ENCODE results near the gene DNAL1. TPM values are rescaled to one million over a fixed set of nuclear protein-coding genes. Genes with fewer than 3 reads are reported as not detected.

DNAL1 gene, protein sequence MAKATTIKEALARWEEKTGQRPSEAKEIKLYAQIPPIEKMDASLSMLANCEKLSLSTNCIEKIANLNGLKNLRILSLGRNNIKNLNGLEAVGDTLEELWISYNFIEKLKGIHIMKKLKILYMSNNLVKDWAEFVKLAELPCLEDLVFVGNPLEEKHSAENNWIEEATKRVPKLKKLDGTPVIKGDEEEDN
- total RNA-seq, result 2.0 and 4.2 TPM in 2 replicates

DNA sequence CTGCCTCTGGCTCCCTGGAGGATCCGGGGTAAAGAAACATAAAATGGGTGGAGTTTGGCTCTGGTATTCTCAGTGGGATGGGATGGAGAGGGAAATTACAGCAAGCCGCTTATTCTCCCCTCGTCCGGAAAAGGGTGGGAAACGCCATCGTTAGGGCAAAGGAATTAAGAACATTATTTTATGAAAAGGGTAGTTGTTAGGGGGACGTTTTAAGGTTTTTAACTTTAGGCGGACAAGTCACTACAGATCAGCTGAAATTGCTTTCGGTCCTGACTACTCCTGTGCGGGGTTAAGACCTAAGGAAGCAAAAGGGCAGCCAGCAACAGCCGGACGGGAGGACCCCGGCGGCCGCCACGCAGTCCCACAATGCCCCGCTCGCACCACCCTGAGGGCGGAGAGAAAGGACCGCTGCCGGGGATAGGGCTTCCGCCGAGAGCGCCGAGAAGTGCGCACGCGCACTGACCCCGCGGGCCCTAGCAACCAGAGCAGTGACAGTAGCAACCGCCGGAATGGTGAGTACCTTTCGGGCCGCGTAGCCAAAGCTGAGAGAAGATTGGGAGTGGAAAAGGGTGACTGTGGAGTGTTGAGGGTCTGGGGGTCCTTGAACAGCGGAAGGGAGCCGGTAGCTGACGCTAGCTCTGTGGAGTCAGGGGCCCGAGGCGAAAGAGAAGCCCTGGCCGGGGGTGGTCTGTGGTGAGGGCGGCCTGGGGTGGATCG is at the start of gene DNAL1:
DNAL1 (plus strand) TSS at position 456 of the 717 bp plus-strand sequence; CDS start at position 510, 54 bp downstream.

DNA sequence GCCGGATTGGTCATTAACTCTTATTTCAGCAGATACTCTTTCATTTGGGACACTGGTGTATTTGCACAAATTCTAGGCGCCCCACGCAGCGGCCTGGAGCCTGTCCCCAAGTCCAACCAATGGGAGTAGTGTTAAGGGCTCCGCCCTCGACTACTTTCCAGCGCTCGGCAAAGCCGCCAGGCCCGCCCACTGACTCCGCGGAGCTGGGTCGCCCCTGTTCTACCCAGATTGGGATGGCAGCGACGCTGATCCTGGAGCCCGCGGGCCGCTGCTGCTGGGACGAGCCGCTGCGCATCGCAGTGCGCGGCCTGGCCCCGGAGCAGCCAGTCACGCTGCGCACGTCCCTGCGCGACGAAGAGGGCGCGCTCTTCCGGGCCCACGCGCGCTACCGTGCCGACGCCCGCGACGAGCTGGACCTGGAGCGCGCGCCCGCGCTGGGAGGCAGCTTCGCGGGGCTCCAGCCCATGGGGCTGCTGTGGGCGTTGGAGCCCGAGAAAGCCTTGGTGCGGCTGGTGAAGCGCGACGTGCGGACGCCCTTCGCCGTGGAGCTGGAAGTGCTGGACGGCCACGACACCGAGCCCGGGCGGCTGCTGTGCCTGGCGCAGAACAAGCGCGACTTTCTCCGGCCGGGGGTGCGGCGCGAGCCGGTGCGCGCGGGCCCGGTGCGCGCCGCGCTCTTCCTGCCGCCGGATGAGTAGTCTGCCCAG is 32.3 kb upstream of the DNAL1 start, which contains the start of gene ACOT6:
ACOT6 (plus strand) TSS at position 179 of the 707 bp plus-strand sequence; CDS start at position 234, 55 bp downstream.

DNA sequence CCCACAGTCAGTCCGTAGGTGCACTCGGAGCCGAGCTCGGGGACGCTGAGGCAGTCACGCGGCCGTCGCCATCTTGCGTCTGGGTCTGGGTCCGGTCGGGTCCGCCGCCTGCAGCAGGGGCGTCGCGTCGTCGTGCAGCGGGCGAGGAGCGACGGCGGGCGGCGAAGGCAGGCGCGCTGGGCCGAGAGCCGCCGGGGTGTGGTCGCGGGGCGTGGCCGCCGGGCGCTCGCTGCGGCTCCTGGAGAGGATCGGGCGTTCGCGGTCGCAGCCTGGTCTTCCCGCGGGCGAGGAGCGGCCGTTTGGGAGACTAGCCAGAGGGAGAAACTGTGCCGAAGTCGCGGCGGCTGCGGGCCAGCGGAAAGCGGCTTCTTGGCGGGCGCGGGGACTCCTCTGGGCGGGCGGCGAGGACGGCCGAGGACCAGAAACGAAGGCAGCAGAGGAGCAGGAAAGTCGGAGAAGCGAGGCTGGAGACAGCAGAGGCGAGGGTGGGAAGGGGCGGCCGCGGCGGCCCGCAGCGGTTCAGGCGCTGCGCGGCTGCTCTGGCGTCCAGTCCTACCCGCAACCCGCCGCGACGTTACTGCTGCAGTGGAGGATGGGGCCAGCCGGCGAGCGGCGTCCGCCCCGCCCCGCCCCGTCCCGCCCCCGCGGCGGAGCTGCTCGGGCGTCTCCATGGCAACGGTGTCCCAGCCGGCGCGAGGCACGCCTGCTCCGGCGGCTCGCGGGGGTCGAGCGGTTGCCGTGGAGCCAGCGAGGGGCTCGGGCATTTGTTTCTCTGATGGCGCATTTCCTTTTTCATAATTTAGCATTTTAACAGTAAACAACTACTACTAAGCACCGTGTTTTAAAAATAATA is 69.2 kb downstream of the DNAL1 start, which contains the start of gene PNMA1:
PNMA1 (minus strand) TSS at position 582 of the 853 bp plus-strand sequence. CDS start 745 bp downstream, outside the sequence.

Other genes with a start within 250 kb of the DNAL1 start
- 24.3 and 28.8 TPM in 2 replicates for gene NUMB, start 186.4 kb upstream of the DNAL1 start, total RNA-seq
- 16.1 and 18.3 TPM in 2 replicates for gene RIOX1, start 154.1 kb upstream of the DNAL1 start, total RNA-seq
- gene ACOT1, start 107.8 kb upstream of the DNAL1 start, total RNA-seq, result 0.85 and 3.8 TPM in 2 replicates
- not detected in 2 replicates for gene HEATR4, start 86.0 kb upstream of the DNAL1 start, total RNA-seq
- gene ACOT2, start 75.8 kb upstream of the DNAL1 start, total RNA-seq, result 6.3 and 7.5 TPM in 2 replicates
- gene ACOT4, start 53.1 kb upstream of the DNAL1 start, total RNA-seq, result 0.42 and 2.0 TPM in 2 replicates
- 0.28 TPM in 1 of 2 replicates, not detected in the other for gene ACOT6, start 32.5 kb upstream of the DNAL1 start, total RNA-seq
- 13.1 and 15.9 TPM in 2 replicates for gene PNMA1, start 69.4 kb downstream of the DNAL1 start, total RNA-seq
- gene PTGR2, start 206.8 kb downstream of the DNAL1 start, total RNA-seq, result 8.9 and 19.2 TPM in 2 replicates
- 24.2 and 36.1 TPM in 2 replicates for gene ZNF410, start 241.9 kb downstream of the DNAL1 start, total RNA-seq

All from airway epithelial cell (primary cell).